Measurements from ENCODE around the gene CYBC1.

CYBC1 gene

GRCh38 chr17:82407255-82407654 is 43.3 kb downstream of the CYBC1 start:
- no peak for FAIRE-seq

GRCh38 chr17:82406131-82406671 is 44.4 kb downstream of the CYBC1 start:
- no peak for FAIRE-seq

- no peak for FAIRE-seq
These were observed 45.5 kb downstream of the CYBC1 start for GRCh38 chr17:82405051-82405450.

DNA sequence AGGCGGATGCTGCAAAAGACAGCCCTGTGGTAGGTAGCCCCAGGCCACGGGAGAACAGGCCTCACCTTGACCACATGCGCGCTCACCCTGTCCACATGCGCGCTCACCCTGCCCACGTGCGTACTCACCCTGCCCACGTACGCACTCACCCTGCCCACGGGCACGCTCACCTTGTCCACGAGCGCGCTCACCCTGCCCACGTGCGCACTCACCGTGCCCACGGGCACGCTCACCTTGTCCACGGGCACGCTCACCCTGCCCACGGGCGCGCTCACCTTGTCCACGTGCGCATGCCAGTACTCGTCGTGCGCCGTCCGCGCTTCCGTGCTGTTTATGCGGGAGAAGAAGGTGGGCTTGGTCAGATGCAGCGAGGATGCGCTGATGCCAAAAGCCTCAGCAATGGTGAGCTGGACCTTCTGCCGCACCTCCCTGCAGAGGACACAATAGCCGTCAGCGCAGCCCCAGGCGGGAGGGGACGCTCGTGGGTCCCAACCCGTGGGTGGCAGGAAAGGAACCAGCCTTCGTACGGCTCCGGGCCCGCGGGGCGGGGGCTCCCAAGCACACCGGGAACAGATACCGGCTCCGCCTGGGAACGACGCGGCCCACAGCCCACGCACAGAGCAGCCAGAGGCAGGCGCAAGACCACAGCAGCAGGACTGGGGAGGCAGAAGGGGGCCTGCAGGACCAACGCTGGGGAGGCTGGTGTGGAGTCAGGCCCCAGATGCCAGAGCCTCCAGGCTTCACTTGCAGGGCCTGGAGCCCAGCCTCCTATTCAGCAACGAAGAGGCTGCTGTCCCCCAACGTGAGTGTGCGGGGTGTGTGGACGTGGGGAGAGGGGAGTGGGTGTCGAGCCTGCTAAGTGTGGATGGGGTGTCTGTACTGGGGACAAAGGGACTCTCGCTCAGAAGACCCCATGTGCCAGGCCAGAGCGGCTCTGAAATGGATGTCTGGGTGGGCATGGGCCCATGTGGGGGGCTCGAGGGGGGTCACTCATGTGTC is 46.6 kb downstream of the CYBC1 start:
- FAIRE-seq: no peak

DNA sequence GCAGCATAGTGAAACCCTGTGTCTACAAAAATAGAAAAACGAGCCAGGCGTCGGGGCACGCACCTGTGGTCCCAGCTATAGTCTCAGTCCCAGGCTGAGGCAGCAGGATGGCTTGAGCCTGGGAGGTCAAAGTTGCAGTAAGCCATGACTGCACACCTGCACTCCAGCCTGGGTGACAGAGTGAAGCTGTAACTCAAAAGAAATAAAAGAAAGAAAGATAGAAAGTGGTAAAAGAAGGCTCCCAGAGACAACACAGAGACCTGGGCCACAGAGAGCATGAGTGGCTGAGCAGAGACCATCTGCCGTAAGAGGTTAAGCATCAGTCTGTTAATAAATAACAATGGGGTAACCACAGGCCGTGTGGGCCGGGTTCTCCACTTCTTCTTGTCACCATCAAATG is 47.7 kb downstream of the CYBC1 start:
- FAIRE-seq: no peak

DNA sequence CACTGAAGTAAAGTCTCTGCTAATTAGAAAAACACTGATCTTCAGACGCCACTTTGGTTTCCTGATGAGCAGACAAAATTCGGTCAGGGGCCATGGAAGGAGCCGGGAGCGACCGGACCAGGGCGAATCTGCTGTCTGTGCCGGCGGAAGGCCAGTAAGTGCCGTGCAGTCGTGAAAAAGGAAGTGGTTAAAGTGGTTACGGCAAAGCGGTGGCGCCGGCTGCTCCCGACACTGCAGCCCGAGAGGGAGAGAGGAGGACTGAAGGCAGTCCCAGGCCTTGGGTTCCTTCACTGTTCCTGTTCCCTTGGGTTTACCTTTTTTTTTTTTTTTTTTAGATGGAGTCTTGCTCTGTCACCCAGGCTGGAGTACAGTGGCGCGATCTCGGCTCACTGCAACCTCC is 49.7 kb downstream of the CYBC1 start:
- FAIRE-seq: no peak

DNA sequence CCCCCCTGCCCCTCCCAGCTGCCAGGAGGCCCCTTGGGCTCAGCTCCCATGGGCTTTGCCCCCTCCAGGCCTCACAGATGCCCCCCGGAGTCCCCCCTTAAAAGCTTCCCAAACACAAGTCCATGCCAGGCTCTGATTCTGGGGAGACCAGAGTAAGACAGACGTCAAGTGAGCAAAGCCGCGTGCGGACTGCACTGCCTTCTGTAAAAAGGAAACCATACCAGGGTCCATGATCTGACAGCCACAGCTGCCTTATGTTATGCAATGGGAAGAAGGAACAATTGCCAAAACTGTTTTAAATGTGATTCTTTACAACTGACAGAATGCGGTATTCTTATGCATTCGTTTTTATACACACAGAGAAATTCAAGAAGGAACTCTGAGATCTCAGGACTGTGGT is 50.3 kb downstream of the CYBC1 start:
- FAIRE-seq: no peak

GRCh38 chr17:82399601-82400101 is 50.9 kb downstream of the CYBC1 start:
- FAIRE-seq: no peak

GRCh38 chr17:82399041-82399441 is 51.5 kb downstream of the CYBC1 start:
- no peak for FAIRE-seq

- no peak for FAIRE-seq
These were observed 52.9 kb downstream of the CYBC1 start for GRCh38 chr17:82397449-82398335.

- no peak for FAIRE-seq
These were observed 53.7 kb downstream of the CYBC1 start for GRCh38 chr17:82396601-82397435.

DNA sequence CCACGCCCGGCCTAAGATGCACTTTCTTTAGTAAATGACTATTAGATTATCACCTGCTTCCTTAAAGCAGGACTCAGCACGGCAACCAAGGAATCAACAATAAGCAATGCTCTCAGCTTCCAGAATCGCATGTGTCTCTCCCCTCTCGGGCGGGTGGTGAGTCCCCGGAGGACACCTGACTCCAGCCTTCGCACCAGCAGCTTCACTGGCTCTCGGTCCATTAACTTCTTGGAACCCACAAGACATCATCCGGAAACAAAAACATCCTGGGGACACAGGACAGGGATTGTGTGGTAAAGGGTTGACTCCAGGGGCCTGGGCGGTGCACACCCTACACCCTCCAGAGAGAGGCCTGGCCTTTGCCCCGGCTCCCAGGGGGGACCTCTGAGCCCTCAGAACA is 56.3 kb downstream of the CYBC1 start:
- no peak for FAIRE-seq

DNA sequence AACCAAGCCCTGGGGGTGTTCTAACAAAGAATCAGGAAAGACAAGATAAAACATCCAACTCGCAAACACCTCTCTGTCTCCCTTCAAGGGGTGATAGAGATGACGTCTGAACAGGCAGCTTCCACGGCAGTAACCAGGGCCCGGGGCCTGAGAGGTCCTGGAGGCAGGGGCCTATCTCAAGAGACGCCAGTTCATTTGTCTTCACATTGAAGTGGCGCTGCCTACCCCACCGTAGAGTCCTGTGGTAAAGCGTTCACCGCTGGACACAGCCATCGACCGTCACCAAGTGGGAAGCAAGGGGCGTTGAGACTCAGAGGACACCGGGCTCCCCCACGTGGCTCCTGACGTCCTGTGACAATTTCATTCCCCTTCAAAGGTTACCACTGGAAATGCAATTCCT is 57.6 kb downstream of the CYBC1 start:
- no peak for FAIRE-seq

Data from endometrium (tissue), 2 donors.